Limb (tissue), 2 donors: ENCODE data around the gene BRS3.
"Not testable (repeated sequence)": the region's sequence is repeated elsewhere in the genome, so short reads cannot be mapped to it uniquely, and the experiment has no call there.

Experiments
- DNase-seq, 2 donors: peaks; one replicate each; pipeline ENCODE4 v3.0.0-alpha.2; 2016; ENCODE audit errors: extremely low spot score in 2 of 2

The BRS3 gene

GRCh38 chrX:136487647-136488046, at the start of gene BRS3:
Gene BRS3 (plus strand): TSS chrX:136487947. CDS start chrX:136488115, 168 bp downstream.
- DNase-seq: no peak

DNA sequence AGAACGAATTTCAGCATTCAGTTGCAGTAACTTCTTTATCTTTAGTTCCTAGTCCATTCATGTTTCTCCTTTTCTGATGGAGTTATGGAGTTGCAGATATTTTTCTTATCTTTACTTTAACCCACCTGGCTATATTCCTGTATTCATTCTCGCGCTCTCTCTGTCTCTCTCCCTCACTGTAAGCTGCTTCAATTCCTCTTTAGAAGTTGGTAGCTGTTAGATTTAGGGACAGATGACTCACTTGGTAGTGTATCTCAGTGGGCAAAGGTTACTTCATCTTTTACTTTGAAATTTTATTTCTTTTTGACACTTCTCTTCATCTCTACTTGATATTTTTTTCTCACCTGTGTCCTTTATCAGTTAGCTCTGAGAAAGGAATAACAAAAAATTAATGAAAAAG, 49.6 kb upstream of the BRS3 start:
- DNase-seq: no peak

DNA sequence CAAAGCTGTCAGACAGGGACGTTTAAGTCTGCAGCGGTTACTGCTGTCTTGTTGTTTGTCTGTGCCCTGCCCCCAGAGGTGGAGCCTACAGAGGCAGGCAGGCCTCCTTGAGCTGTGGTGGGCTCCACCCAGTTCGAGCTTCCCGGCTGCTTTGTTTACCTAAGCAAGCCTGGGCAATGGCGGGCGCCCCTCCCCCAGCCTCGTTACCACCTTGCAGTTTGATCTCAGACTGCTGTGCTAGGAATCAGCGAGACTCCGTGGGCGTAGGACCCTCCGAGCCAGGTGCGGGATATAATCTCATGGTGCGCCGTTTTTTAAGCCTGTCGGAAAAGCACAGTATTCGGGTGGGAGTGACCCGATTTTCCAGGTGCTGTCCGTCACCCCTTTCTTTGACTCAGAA, 42.1 kb upstream of the BRS3 start:
- not testable (repeated sequence) for DNase-seq

- no peak for DNase-seq
Measured at GRCh38 chrX:136446208-136446607, 41.5 kb upstream of the BRS3 start.

- DNase-seq: no peak
Measured at GRCh38 chrX:136447308-136447707, 40.4 kb upstream of the BRS3 start.

DNA sequence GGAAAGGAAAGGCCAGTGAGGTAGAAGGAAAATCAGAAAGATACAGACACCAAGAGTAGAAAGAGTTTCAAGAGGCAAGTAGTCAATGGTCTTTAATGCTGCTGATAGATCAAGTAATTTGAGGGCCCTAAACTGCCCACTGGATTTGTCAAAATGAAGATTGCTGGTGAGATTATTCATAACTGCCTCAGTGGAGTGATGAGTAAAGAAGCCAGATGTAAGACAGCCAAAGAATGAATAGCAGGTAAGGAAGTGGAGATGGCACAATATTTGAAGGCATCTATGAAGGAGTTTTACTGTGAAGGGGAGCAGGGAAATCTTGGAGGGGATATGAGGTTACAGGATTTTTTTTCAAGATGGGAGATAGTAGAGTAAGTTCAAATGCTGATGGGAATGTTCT, 39.8 kb upstream of the BRS3 start:
- DNase-seq: no peak

DNA sequence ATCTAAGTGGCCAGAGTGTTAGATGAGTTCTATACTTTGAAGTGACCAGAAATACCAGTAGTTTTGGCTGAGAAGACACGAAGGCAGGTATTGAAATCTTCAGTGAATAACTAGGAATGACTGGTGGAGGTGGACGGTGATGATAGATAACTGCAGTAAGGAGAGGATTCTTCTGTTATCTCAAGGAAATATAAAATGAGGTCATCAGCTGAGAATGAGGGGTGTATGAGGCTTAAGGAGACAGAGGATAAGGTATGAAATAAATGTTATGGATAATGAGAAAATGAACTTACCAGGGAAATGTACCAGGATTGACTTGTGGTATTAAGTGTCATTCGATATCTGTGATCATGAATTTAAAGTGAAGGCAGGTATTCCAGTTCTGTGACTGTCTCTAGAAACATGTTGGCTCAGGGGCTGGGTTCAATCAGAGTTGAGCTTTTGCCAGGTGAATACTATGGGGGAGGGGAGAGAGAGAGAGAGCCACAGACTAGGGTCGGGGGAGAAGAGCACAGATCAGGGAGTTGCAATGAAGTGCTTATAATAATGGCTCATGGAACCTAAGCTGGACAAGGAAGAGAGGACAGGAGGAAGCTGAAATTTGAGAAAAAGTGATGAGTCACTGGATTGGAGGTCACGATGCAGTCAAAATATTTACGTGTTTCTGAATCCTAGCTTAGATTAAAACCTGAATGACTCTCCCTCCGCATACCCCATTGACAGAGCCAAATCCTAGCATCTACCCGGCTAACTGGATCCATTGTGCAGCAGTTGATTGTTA, 37.5 kb upstream of the BRS3 start:
- DNase-seq: no peak

- no peak for DNase-seq
Measured at GRCh38 chrX:136452614-136453013, 35.1 kb upstream of the BRS3 start.

GRCh38 chrX:136453114-136453513, 34.6 kb upstream of the BRS3 start:
- DNase-seq: no peak

DNA sequence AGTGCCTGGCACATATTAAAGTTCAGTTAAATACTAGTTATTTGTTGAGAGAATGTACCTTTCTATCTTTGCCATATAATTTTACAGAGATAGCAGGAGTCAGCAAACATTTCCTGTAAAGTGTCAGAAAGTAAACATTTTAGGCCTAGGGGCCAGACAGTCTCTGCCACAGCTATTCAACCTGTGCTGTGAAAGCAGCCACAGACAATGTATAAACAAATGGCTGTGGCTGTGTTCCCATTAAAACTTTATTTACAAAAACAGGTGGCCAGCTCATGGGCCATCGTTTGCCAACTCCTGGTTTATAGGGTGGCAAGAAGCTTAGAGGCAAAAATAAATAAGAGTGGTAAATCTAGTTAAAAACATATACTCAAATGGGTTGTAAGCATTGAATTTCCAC, 34.0 kb upstream of the BRS3 start:
- DNase-seq: no peak

GRCh38 chrX:136456133-136456532, 31.6 kb upstream of the BRS3 start:
- DNase-seq: no peak

DNA sequence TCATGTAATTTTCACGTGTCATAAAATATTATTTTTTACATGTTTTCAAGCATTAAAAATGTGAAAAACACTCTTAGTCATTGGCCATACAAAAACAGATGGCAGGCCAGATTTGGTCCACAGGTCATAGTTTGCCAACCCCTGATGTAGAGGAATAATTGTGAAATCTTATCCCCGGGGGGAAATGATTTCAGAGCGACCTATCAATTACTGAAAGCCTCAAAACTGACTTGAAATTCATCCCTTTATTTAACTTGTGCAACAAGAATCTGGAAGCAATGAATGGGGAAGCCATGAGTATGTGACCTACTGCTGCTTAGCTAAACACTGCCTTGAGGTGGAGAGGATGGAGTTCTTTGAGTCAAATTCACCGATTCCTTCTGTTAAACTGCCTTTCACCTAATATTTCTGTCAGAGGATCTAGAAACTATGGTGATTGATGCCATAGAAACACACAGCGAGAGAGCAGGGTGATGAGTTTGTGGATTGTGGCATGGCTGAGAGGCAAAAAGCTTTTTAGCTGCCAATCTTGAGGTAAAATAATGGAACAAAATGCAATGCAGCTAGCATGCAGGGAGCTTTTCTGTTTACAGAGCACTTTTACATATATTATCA, 30.3 kb upstream of the BRS3 start:
- no peak for DNase-seq

- DNase-seq: no peak
Measured at GRCh38 chrX:136464589-136464988, 23.2 kb upstream of the BRS3 start.

- DNase-seq: no peak
Measured at GRCh38 chrX:136467303-136467702, 20.4 kb upstream of the BRS3 start.

DNA sequence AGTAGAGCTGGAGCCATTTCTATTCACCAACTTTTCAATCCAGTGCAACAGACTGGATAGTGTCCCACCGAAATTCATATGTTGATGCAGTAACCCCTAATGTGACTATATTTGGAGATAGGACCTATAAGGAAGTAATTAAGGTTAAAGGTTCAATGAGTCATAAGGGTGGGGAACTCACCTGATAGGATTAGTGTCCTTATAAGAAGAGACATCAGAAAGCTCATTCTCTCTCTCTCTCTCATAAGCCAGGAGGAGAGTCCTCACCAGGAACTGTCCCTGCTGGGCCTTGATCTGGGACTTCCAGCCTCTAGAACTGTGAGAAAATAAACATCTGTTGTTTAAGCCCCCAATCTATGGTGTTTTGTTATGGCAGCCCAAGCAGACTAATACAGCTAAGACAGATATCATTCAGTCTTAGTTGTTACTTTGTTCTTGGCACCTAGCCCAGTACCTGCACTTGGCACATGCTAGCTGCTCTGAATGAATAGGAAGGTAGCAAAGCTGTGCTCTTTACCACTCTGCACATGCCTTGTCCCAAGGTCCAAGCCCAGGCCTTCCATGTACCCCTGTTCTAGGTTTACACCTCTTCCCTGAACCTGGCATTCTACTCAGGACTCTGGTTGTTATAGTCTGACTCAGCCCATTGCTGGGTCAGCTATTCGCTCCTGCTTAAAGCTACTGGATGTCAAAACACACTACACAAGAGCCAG, 19.2 kb upstream of the BRS3 start:
- no peak for DNase-seq

- no peak for DNase-seq
Measured at GRCh38 chrX:136473663-136474062, 14.1 kb upstream of the BRS3 start.

GRCh38 chrX:136475236-136475635, 12.5 kb upstream of the BRS3 start:
- DNase-seq: no peak

DNA sequence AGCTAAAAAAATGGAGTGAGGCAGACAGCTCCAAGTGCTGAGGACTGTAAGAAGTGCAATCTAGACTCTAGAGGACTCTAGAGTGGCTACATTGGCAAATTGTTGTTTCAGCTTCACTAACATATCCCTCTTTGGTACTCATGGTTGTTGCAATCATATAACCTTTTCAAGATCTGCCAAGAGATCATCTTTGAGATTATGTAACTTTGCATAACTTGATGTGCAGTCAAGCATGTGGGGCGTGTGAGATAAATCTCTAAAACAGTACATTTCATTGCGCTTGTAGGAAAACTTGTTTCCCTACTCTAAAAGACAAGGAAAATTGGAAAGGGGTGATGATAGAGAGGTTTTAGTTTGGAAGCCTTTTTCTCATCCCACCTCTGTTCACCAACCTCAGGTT, 11.2 kb upstream of the BRS3 start:
- no peak for DNase-seq

- DNase-seq: no peak
Measured at GRCh38 chrX:136477026-136477425, 10.7 kb upstream of the BRS3 start.

- DNase-seq: no peak
Measured at GRCh38 chrX:136480383-136480782, 7.4 kb upstream of the BRS3 start.

GRCh38 chrX:136488706-136489105, 959 bp downstream of the BRS3 start:
- DNase-seq: no peak

DNA sequence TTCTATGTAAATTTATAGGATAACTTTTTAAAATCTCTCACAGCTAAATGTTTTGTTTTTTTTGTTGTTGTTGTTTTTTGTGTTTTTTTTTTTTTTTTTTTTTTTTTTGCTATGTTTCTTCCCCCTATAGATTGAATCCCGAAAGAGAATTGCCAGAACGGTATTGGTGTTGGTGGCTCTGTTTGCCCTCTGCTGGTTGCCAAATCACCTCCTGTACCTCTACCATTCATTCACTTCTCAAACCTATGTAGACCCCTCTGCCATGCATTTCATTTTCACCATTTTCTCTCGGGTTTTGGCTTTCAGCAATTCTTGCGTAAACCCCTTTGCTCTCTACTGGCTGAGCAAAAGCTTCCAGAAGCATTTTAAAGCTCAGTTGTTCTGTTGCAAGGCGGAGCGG, 4.1 kb downstream of the BRS3 start:
- DNase-seq: no peak

GRCh38 chrX:136493011-136493410, 5.3 kb downstream of the BRS3 start:
- no peak for DNase-seq
